Measurements from ENCODE around the gene KCNK3.

DNA sequence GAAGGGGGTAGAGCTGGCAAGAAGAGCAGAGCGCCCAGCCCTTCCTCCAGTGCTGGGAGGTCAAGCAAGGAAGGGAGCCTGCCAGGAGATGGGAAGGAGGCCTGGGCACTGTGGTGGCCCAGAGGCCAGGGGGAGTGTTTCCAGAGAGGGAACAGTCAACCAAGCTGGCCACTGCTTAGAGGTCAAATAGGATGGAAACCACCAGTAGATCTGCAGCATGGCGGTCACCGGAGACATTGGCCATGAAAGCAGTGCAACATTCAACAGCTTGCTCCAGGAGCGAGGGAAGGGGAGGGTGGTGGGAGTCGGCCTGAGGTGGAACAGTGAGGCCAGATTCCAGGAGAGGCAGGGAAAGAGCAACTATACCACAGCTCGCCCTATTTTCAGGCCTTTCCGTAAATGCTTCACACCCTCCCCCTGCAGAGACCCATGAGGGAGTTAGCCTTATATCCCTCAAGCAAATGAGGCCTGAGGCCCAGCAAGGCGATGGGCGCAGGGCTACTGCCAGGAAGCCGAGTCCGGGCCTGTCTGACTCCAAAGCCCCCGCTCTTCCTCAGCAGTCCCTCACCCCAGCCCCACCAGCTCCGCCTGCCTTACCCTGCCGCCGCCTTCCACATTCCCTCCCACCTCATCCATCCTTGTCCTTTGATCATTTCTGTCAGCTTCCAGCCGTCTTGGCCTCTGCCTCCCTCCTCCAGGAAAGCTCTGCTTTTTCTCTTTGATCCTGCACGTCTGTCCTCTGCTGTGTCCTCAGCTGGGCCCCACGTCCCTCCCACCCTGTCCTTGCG is 17.0 kb downstream of the KCNK3 start:
- TF ChIP-seq SIN3A (IDR thresholded peaks at IDR 0.05; ENCODE audit: low read depth, low read length) (no peak), RFX5 (IDR thresholded peaks at IDR 0.05; ENCODE audit: low read depth, low read length) (no peak), ASH2L (IDR thresholded peaks at IDR 0.05; ENCODE audit: borderline replicate concordance, low read depth) (no peak), EZH2 (IDR thresholded peaks at IDR 0.05; ENCODE audit: borderline replicate concordance, control insufficient read depth, low read depth, low read length) (no peak), EP300 (IDR thresholded peaks at IDR 0.05; ENCODE audit: borderline replicate concordance in 1 of 2, control insufficient read depth in 1 of 2, low read depth in 2 of 2, low read length in 2 of 2) (no peak), ZSCAN29 (IDR thresholded peaks at IDR 0.05) (no peak)
- TF ChIP-seq, protein P1, sequence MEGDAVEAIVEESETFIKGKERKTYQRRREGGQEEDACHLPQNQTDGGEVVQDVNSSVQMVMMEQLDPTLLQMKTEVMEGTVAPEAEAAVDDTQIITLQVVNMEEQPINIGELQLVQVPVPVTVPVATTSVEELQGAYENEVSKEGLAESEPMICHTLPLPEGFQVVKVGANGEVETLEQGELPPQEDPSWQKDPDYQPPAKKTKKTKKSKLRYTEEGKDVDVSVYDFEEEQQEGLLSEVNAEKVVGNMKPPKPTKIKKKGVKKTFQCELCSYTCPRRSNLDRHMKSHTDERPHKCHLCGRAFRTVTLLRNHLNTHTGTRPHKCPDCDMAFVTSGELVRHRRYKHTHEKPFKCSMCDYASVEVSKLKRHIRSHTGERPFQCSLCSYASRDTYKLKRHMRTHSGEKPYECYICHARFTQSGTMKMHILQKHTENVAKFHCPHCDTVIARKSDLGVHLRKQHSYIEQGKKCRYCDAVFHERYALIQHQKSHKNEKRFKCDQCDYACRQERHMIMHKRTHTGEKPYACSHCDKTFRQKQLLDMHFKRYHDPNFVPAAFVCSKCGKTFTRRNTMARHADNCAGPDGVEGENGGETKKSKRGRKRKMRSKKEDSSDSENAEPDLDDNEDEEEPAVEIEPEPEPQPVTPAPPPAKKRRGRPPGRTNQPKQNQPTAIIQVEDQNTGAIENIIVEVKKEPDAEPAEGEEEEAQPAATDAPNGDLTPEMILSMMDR (IDR thresholded peaks at IDR 0.05 in 2 of 3, conservative IDR thresholded peaks at IDR 0.05 in 1 of 3; ENCODE audit: control insufficient read depth in 2 of 3, extremely low read depth in 1 of 3, insufficient read depth in 1 of 3, low read depth in 3 of 3, low read length in 3 of 3) = no peak
- TF ChIP-seq, protein P2, sequence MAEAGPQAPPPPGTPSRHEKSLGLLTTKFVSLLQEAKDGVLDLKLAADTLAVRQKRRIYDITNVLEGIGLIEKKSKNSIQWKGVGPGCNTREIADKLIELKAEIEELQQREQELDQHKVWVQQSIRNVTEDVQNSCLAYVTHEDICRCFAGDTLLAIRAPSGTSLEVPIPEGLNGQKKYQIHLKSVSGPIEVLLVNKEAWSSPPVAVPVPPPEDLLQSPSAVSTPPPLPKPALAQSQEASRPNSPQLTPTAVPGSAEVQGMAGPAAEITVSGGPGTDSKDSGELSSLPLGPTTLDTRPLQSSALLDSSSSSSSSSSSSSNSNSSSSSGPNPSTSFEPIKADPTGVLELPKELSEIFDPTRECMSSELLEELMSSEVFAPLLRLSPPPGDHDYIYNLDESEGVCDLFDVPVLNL (IDR thresholded peaks at IDR 0.05; ENCODE audit: low read depth, low read length) = no peak
- TF ChIP-seq, protein P3, sequence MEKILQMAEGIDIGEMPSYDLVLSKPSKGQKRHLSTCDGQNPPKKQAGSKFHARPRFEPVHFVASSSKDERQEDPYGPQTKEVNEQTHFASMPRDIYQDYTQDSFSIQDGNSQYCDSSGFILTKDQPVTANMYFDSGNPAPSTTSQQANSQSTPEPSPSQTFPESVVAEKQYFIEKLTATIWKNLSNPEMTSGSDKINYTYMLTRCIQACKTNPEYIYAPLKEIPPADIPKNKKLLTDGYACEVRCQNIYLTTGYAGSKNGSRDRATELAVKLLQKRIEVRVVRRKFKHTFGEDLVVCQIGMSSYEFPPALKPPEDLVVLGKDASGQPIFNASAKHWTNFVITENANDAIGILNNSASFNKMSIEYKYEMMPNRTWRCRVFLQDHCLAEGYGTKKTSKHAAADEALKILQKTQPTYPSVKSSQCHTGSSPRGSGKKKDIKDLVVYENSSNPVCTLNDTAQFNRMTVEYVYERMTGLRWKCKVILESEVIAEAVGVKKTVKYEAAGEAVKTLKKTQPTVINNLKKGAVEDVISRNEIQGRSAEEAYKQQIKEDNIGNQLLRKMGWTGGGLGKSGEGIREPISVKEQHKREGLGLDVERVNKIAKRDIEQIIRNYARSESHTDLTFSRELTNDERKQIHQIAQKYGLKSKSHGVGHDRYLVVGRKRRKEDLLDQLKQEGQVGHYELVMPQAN (conservative IDR thresholded peaks at IDR 0.05) = no peak
